GM23248 (cell line): ENCODE results near the gene AMZ2. TPM values are rescaled to one million over a fixed set of nuclear protein-coding genes. Genes with fewer than 3 reads are reported as not detected.
"Not testable (repeated sequence)": the region's sequence is repeated elsewhere in the genome, so short reads cannot be mapped to it uniquely, and the experiment has no call there.

Experiments
- DNase-seq: peaks from one replicate; pipeline ENCODE4 v3.0.0-alpha.2; 2015
- H2AFZ ChIP-seq: fragments of 200-600 bp; sonication (generic); 2 replicates; pipeline ENCODE4 v1.6.1; 2016; ENCODE audit warnings: antibody characterized with exemption
- H3F3A ChIP-seq: fragments of 200-600 bp; sonication (generic); 2 replicates; pipeline ENCODE4 v1.6.1; 2016; ENCODE audit warnings: mild to moderate bottlenecking, antibody characterized with exemption, mixed run types; ENCODE audit not compliant: insufficient read depth
- H3K27ac ChIP-seq: fragments of 200-600 bp; sonication (generic); 2 replicates; pipeline ENCODE4 v1.5.1; 2016; ENCODE audit warnings: mild to moderate bottlenecking
- H3K27me3 ChIP-seq: fragments of 200-600 bp; sonication (generic); replicated peaks from 2 replicates; pipeline ENCODE4 v1.6.1; 2016; ENCODE audit warnings: mild to moderate bottlenecking; ENCODE audit not compliant: insufficient read depth
- H3K36me3 ChIP-seq: fragments of 200-600 bp; sonication (generic); 2 replicates; pipeline ENCODE4 v1.6.1; 2016; ENCODE audit warnings: low read depth, mild to moderate bottlenecking
- H3K4me1 ChIP-seq: fragments of 200-600 bp; sonication (generic); 2 replicates; pipeline ENCODE4 v1.6.1; 2016; ENCODE audit warnings: mild to moderate bottlenecking; ENCODE audit not compliant: insufficient read depth
- H3K4me2 ChIP-seq: fragments of 200-600 bp; sonication (generic); one replicate; pipeline ENCODE4 v1.6.1; 2016; ENCODE audit warnings: mild to moderate bottlenecking; ENCODE audit not compliant: unreplicated experiment
- H3K4me3 ChIP-seq: fragments of 200-600 bp; sonication (generic); 2 replicates; pipeline ENCODE4 v1.5.1; 2016; ENCODE audit warnings: mild to moderate bottlenecking
- H3K79me2 ChIP-seq: fragments of 200-600 bp; sonication (generic); 2 replicates; pipeline ENCODE4 v1.6.1; 2016; ENCODE audit warnings: mild to moderate bottlenecking; ENCODE audit not compliant: insufficient read depth
- H3K9ac ChIP-seq: fragments of 200-600 bp; sonication (generic); 2 replicates; pipeline ENCODE4 v1.6.1; 2016; ENCODE audit warnings: mild to moderate bottlenecking
- H3K9me2 ChIP-seq: fragments of 200-600 bp; sonication (generic); 2 replicates; pipeline ENCODE4 v1.6.1; 2016; ENCODE audit warnings: mixed run types, mild to moderate bottlenecking, moderate library complexity; ENCODE audit not compliant: insufficient read depth
- H3K9me3 ChIP-seq: fragments of 200-600 bp; sonication (generic); one replicate; pipeline ENCODE4 v1.6.1; 2017; ENCODE audit warnings: low read depth
- H4K20me1 ChIP-seq: fragments of 200-600 bp; sonication (generic); 2 replicates; pipeline ENCODE4 v1.6.0; 2016; ENCODE audit not compliant: insufficient read depth
- EZH2 ChIP-seq: fragments of 200-600 bp; sonication (generic); IDR thresholded peaks from 2 replicates; pipeline ENCODE4 v1.6.1; 2018; ENCODE audit warnings: antibody characterized with exemption, mild to moderate bottlenecking; ENCODE audit not compliant: insufficient read depth, poor library complexity, severe bottlenecking
- EZH2phosphoT487 ChIP-seq: fragments of 200-600 bp; sonication (generic); IDR thresholded peaks from 2 replicates; pipeline ENCODE4 v1.6.1; 2018; ENCODE audit warnings: antibody characterized with exemption, moderate library complexity, mild to moderate bottlenecking, low read depth; ENCODE audit not compliant: insufficient read depth
- WGBS, 2 experiments: methylation state at CpG; one replicate each; pipeline ENCODE4 v1.1.6; 2015 to 2017; ENCODE audit warnings: low lambda C conversion rate in 2 of 2, low coverage in 1 of 2; ENCODE audit errors: missing lambda C conversion rate in 2 of 2; 5-methylcytosine and 5-hydroxymethylcytosine counted together
- in situ Hi-C: fragments of 300-500 bp; cut with MboI; formaldehyde crosslinking; loops from 2 replicates; pipeline ENCODE4 v1.15.0; 2020
- polyA plus RNA-seq: library from polyadenylated mRNA; unstranded; fragments of >200 nt; fragmentation: Nextera tagmentation; extraction: Ambion mirVana; gene quantifications from 2 replicates; pipeline ENCODE4 v1.2.1, GENCODE V29; 2016
- total RNA-seq: library from RNA; depleted of rRNA; stranded (reverse); fragments of >200 nt; shearing (Covaris generic); gene quantifications from 2 replicates; pipeline ENCODE4 v1.2.3, GENCODE V29; 2014

Gene AMZ2
- total and polyA plus RNA-seq, 2 experiments from 2014 or later: 96.7 to 117 TPM

DNA sequence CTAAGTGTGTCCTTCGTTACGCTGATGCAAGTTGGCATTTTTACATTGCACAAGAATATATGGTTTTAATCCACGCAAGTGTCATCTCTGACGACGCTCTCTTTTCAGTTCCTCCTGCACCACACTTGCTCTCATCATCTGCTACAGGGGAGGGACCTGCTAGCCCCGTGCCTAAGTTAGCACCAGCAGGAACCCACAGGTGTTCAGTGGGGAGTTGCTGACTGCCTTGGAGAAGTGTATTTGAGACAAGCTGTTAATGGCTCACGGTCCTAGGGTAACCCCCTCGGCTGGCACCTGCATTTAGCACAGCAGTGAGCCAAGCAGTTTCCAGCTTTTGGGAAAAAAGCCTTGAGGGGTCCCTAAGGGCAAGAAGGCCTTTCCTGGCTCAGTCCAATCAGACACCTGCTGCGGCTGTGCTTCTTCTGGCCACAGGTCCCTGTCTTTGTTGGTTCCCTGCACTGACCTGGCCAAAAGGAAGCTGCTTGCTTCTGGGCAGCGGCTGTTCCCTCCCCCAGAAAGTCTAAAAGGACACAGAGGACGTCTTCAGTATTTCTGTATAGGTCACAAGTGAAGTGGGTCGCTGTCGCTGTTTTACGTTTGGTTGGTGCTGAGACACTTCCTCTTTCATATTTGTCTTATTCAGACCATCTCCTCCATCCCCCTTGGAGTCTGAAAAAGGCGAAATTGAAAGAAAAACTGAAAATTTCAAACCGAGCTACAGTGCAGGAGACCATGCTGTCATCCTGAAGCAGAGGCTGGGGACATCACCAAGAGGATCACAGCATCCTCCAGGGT, 10.3 kb upstream of the AMZ2 start:
- H3K27ac ChIP-seq, H3K4me1 ChIP-seq, H4K20me1 ChIP-seq, H3K36me3 ChIP-seq, H3K27me3 ChIP-seq, H3K9me3 ChIP-seq, H3K9me2 ChIP-seq, H3K9ac ChIP-seq, H3K4me3 ChIP-seq, H3K4me2 ChIP-seq, H3K79me2 ChIP-seq, H2AFZ ChIP-seq, DNase-seq, in situ Hi-C loops: not testable (repeated sequence)
- peaks cover 15% of the 10 kb centered on the region; the same call in 1 of the 2 replicates for H3F3A ChIP-seq
- WGBS, 2 experiments: 74 to 79% methylated on average over 16 of the region's 16 CpGs

DNA sequence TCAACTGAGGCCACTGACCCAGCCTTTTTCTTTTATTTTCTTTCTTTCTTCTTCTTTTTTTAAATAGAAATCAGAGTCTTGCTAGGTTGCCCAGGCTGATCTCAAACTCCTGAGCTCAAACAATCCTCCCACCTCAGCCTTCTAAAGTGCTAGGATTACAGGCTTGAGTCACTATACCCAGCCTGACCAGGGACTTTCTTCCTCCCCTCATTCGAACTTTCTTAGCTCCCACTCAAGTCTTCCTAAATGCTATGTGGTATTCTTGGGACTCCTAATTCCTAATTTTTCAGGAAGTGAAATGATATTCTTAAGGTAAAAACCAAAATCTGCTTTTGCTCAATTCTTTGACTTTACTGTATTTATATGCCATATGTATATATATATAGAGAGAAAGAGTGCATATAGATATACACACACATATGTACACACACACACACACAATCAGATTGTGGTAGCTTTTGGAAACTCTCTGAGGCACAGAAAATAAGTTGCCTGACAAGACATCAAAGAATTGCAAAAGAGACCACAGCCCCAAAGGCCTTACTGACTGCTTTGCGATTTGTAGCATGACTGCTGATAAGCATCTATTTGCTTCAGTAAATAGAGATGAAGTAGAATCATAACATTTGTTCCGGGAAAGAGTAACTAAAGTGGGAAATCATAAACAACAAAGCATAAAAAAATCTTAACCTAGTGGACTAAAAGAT, 9.5 kb upstream of the AMZ2 start:
- peaks cover 9% of the 10 kb centered on the region; the same call in 1 of the 2 replicates for H3K4me1 ChIP-seq
- peaks cover 13% of the 10 kb centered on the region; the same call in 1 of the 2 replicates for H3F3A ChIP-seq
- no peak overlapping the region for H3K27ac ChIP-seq
- H3K9me2 ChIP-seq: no peaks in the 10 kb centered on the region
- DNase-seq: no peak
- no peak overlapping the region for H3K4me3 ChIP-seq
- no peak overlapping the region for H2AFZ ChIP-seq
- H3K27me3 ChIP-seq: no peaks in the 10 kb centered on the region
- H4K20me1 ChIP-seq: no peaks in the 10 kb centered on the region
- no peak overlapping the region for H3K4me2 ChIP-seq
- no peak overlapping the region for H3K9ac ChIP-seq
- in situ Hi-C loops: no loop called here
- H3K9me3 ChIP-seq: no peaks in the 10 kb centered on the region
- TF ChIP-seq EZH2 (no peak), EZH2phosphoT487 (no peak)
- WGBS, 2 experiments: 54 to 66% methylated on average over 3 of the region's 3 CpGs
- H3K79me2 ChIP-seq: no peaks in the 10 kb centered on the region
- no peaks in the 10 kb centered on the region for H3K36me3 ChIP-seq

GRCh38 chr17:68238871-68239253, 9.0 kb upstream of the AMZ2 start:
- WGBS, 2 experiments: 71 to 76% methylated on average over 3 of the region's 3 CpGs
- no peaks in the 10 kb centered on the region for H3K36me3 ChIP-seq
- no peaks in the 10 kb centered on the region for H3K27me3 ChIP-seq
- no peak overlapping the region for H3K27ac ChIP-seq
- H3K4me3 ChIP-seq: no peak overlapping the region
- peaks cover 13% of the 10 kb centered on the region; the same call in 1 of the 2 replicates for H3F3A ChIP-seq
- no peak overlapping the region for H3K9ac ChIP-seq
- no peak for TF ChIP-seq EZH2
- no peak for TF ChIP-seq EZH2phosphoT487
- no peaks in the 10 kb centered on the region for H4K20me1 ChIP-seq
- H3K4me2 ChIP-seq: no peak overlapping the region
- no peaks in the 10 kb centered on the region for H3K9me2 ChIP-seq
- no peaks in the 10 kb centered on the region for H3K79me2 ChIP-seq
- H2AFZ ChIP-seq: no peak overlapping the region
- no peaks in the 10 kb centered on the region for H3K9me3 ChIP-seq
- peaks cover 9% of the 10 kb centered on the region; the same call in 1 of the 2 replicates for H3K4me1 ChIP-seq
- in situ Hi-C loops: no loop called here
- no peak for DNase-seq

- no peak for DNase-seq
- no peak for TF ChIP-seq EZH2
- no peak for TF ChIP-seq EZH2phosphoT487
- H2AFZ ChIP-seq: no peak overlapping the region
- in situ Hi-C loops: no loop called here
- H3K27me3 ChIP-seq: no peaks in the 10 kb centered on the region
- no peaks in the 10 kb centered on the region for H3K9me3 ChIP-seq
- H3K79me2 ChIP-seq: no peaks in the 10 kb centered on the region
- H3K4me1 ChIP-seq: peaks cover 5% of the 10 kb centered on the region; the same call in 1 of the 2 replicates
- H3K9me2 ChIP-seq: no peaks in the 10 kb centered on the region
- H4K20me1 ChIP-seq: no peaks in the 10 kb centered on the region
- no peak overlapping the region for H3K27ac ChIP-seq
- H3K9ac ChIP-seq: no peak overlapping the region
- WGBS, 2 experiments: 82 to 86% methylated on average over 4 of the region's 4 CpGs
- H3K36me3 ChIP-seq: no peaks in the 10 kb centered on the region
- H3F3A ChIP-seq: peaks cover 8% of the 10 kb centered on the region; the same call in 1 of the 2 replicates
- H3K4me3 ChIP-seq: no peak overlapping the region
- no peak overlapping the region for H3K4me2 ChIP-seq
Observed at GRCh38 chr17:68239632-68240366, 8.0 kb upstream of the AMZ2 start.
